ENCODE measurements around the gene CASP7. TPM values are rescaled to one million over a fixed set of nuclear protein-coding genes. Genes with fewer than 3 reads are reported as not detected.

Gene CASP7
- 10 to 100 TPM; 15.0 to 24.0 (median 18.3) TPM for polyA plus RNA-seq (ENCODE audit: low read depth in 6 of 6)

DNA sequence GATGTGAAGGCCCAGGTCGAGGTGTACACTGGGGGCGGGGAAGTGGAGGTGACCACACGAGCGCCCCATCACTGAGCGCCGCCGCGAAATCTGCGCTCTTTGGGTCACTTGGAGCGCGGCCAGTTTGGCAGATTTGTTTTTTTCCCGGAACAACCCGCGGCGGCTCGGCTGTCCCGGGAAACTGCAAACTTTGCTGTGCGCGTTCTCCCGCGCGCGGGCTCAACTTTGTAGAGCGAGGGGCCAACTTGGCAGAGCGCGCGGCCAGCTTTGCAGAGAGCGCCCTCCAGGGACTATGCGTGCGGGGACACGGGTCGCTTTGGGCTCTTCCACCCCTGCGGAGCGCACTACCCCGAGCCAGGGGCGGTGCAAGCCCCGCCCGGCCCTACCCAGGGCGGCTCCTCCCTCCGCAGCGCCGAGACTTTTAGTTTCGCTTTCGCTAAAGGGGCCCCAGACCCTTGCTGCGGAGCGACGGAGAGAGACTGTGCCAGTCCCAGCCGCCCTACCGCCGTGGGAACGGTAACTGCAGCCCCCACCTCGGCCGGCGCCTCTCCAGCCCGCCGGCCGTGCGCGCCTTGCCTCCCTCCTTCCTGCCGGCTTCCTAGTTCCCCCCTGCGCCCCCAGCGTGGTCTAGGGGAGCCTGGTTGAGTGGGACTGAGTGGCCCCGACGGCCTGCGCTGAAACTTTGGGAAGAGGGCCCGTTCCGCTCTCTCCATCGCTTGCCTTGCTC, at the start of gene CASP7:
Gene CASP7, plus strand, starts transcription at position 450 of the 727 bp plus-strand sequence. CDS start 17,582 bp downstream, outside the sequence.
- ATAC-seq (ENCODE audit: low read depth in 2 of 2) (peak; percentile 82 to 83), DNase-seq (peak; percentile 74)
- Mint-ChIP-seq H3K27me3 (no peaks in the 10 kb centered on the region), H3K4me1 (peaks cover 34 to 56% (median 49%) of the 10 kb centered on the region in 3 donors), H3K4me3 (peak within 1 kb of the TSS; percentile 79 to 98 (median 97)), H3K9me3 (peaks cover 0 to 12% (median 4%) of the 10 kb centered on the region in 7 donors), H3K27ac (peak within 1 kb of the TSS; percentile 81 to 96 (median 95)), H3K36me3 (peaks cover 7 to 11% of the 10 kb centered on the region in 2 donors)

DNA sequence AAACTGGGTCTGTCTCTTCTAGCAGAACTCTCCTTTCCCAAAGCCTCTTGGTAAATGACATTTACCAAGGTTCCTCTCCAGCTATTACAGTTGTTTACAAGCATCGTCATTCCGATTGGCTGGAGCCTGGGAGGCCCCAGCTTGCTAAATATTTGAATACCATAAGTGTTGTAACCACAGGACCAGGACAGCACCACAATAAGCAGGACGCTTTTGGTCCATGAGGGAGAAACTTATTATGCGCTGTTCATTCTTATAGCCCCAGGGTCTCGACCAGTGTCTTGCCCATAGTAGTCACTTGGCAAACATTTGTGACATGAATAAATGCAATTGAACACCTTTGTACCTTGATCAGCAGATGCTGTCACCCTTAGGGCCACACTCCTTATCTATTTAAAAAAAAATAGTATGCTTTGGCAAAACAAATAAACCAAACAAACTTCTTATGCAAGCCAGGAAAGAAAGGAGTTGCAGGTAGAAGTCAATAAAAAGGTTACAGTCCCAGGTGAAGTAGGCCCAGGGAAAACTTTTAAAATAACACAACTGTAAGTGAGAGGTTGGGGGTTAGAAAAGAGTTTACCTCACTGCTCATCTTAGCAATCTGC, 48.7 kb upstream of the CASP7 start:
- ATAC-seq (ENCODE audit: low read depth in 2 of 2) (no peak), DNase-seq (no peak)
- H3K36me3 Mint-ChIP-seq: no peaks in the 10 kb centered on the region
- H3K4me1 Mint-ChIP-seq: no peaks in the 10 kb centered on the region
- no peak overlapping the region for H3K27ac Mint-ChIP-seq
- H3K9me3 Mint-ChIP-seq: peaks cover 0 to 6% (median 3%) of the 10 kb centered on the region in 7 donors
- peaks cover 11 to 33% (median 15%) of the 10 kb centered on the region in 3 donors for H3K27me3 Mint-ChIP-seq
- H3K4me3 Mint-ChIP-seq: no peak overlapping the region

DNA sequence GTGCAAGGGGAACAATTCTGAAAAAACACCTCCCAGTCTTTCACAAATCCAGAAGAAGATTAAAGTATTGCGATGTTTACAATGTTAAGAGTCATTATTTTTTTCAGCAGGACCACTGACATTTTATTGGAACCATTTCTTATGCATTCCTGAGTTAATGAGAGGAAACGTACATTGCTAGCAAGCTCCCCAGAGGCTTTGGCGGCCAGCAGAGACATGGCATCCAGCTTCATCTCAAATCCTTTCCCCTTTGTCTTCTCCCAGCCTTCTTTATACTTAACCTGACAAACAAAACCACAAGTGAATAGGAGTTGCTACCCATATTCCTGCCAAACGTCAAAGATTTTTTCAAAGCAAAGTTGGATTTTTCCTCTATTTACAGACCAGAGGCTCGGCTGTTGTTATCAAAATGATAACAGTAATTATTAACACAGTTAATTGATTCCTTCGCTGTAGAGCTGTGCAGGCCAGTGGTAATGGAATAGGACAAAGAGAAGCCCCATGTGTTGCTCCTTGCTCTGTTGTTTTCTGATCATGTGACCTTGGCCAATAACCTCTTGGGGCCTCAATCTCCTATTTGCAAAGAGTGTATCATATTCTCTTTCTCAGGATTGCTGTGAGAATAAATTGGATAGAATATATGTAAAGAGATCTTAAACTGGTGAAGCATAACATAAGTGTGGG, 47.9 kb upstream of the CASP7 start:
- H3K27me3 Mint-ChIP-seq: peaks cover 17 to 34% (median 19%) of the 10 kb centered on the region in 3 donors
- H3K36me3 Mint-ChIP-seq: no peaks in the 10 kb centered on the region
- H3K9me3 Mint-ChIP-seq: peaks cover 0 to 6% (median 3%) of the 10 kb centered on the region in 7 donors
- H3K4me3 Mint-ChIP-seq: no peak overlapping the region
- DNase-seq: no peak
- no peaks in the 10 kb centered on the region for H3K4me1 Mint-ChIP-seq
- no peak for ATAC-seq (ENCODE audit: low read depth in 2 of 2)
- H3K27ac Mint-ChIP-seq: no peak overlapping the region

DNA sequence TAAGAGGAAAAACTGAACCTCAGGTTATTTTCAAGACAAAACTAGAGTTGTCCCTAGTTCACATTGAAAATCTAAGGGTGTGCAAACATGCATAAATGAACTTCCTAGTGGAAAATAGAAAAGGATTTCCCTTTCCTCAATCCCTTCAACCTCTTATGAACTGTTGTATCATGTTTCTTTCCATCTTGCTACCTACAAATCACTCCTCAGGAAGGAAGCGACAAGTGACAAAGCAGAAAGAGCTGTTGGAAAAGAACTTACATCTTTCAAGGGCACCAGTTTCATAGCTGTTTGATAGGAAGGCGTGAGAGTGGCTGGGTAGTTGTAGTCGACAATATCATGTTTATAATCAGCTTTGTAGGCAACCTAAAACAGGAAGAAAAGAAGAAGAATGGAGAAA, 39.7 kb upstream of the CASP7 start:
- H3K27me3 Mint-ChIP-seq: peaks cover 17 to 37% (median 33%) of the 10 kb centered on the region in 3 donors
- H3K4me3 Mint-ChIP-seq: no peak overlapping the region
- no peak for DNase-seq
- H3K36me3 Mint-ChIP-seq: no peaks in the 10 kb centered on the region
- no peak for ATAC-seq (ENCODE audit: low read depth in 2 of 2)
- peaks cover 0 to 4% (median 0%) of the 10 kb centered on the region in 7 donors for H3K9me3 Mint-ChIP-seq
- H3K4me1 Mint-ChIP-seq: no peaks in the 10 kb centered on the region
- H3K27ac Mint-ChIP-seq: no peak overlapping the region

DNA sequence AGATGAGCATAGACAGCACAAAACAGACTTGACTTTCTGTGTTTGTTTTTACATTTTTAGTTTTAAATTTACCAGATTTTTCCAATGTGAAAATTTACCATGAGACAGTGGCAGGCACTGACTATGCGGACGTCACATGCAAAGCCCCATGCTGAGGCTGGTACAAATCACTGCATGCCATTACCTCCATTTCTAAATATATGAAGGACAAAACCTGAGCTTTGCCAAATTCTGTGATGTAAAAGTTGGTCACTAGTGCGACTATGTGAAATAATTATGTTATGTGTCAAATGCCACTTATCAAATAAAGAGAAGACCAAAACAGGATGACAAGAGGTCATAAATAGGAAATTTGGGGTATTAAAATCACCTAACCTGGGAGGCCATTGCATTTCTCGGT, 38.0 kb upstream of the CASP7 start:
- peaks cover 0 to 4% (median 0%) of the 10 kb centered on the region in 7 donors for H3K9me3 Mint-ChIP-seq
- no peak overlapping the region for H3K4me3 Mint-ChIP-seq
- ATAC-seq (ENCODE audit: low read depth in 2 of 2): no peak
- peaks cover 21 to 37% (median 26%) of the 10 kb centered on the region in 3 donors for H3K27me3 Mint-ChIP-seq
- H3K4me1 Mint-ChIP-seq: no peaks in the 10 kb centered on the region
- H3K36me3 Mint-ChIP-seq: no peaks in the 10 kb centered on the region
- H3K27ac Mint-ChIP-seq: no peak overlapping the region
- no peak for DNase-seq

DNA sequence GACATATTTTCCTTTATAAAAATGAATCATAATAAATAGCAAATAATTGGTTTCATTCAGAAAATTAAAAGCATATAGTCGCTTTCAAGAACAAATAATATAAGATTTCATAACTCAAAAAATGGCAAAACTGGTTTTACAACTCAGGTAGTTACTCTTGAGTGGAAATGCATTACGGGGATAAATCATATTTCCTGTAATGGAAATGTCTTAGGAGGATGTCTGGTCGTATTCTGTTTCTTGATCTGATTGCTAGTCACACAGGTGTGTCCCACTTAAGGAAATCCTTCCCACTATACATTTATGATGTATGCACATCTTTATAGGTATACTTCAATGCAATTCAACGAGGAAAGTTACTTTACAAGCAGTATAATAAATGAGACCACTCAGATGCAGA, 36.5 kb upstream of the CASP7 start:
- no peak for DNase-seq
- Mint-ChIP-seq H3K9me3 (peaks cover 0 to 4% (median 0%) of the 10 kb centered on the region in 7 donors), H3K4me3 (no peak overlapping the region), H3K27ac (no peak overlapping the region), H3K4me1 (no peaks in the 10 kb centered on the region), H3K36me3 (no peaks in the 10 kb centered on the region), H3K27me3 (peaks cover 21 to 51% (median 35%) of the 10 kb centered on the region in 3 donors)
- ATAC-seq (ENCODE audit: low read depth in 2 of 2): no peak

DNA sequence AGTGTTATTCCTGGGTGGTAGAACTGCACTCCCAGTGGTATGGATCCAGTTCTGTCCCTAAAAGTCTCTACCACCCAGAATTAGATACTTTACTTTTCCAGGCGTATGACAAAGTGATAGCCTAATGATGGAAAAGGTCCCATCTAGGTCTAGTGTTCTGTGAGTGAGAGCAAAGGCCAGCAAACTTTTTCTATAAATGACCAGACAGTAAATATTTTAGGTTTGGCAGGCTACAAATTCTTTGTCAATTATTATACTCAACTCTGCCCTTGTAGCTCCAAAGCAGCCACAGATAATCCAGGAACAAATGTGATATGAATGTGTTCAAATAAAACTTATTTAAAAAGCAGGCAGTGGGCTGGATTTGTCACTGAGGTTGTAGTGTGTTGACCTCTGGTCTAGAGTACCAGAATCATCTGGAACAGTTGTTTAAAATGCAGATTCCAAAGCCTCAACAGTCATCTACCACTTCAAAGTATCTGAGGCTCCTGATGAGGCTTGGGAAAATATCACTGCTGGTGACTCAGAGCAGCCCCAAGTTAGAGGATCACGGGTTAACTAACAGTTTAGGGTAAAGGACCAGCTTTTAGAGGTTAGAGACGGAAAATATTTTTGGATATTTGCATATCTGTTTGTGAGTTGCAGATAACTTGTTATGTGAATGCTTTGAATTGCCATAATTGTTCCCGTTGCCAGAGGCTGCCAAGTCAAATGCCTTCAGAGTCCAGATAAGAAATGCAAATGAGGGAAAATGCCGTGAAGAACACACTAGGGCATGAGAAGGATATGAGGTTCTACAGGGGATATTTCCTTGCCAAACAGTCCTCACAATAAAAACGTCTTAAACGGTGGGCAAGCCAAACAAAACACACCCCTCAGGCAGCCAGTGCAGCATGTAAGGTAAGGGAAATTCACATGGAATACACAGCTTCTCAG, 35.3 kb upstream of the CASP7 start:
- no peaks in the 10 kb centered on the region for H3K36me3 Mint-ChIP-seq
- ATAC-seq (ENCODE audit: low read depth in 2 of 2) (no peak), DNase-seq (no peak)
- H3K4me3 Mint-ChIP-seq: no peak overlapping the region
- no peaks in the 10 kb centered on the region for H3K4me1 Mint-ChIP-seq
- H3K27me3 Mint-ChIP-seq: peaks cover 25 to 63% (median 35%) of the 10 kb centered on the region in 3 donors
- H3K9me3 Mint-ChIP-seq: peaks cover 0 to 4% (median 0%) of the 10 kb centered on the region in 7 donors
- H3K27ac Mint-ChIP-seq: no peak overlapping the region

DNA sequence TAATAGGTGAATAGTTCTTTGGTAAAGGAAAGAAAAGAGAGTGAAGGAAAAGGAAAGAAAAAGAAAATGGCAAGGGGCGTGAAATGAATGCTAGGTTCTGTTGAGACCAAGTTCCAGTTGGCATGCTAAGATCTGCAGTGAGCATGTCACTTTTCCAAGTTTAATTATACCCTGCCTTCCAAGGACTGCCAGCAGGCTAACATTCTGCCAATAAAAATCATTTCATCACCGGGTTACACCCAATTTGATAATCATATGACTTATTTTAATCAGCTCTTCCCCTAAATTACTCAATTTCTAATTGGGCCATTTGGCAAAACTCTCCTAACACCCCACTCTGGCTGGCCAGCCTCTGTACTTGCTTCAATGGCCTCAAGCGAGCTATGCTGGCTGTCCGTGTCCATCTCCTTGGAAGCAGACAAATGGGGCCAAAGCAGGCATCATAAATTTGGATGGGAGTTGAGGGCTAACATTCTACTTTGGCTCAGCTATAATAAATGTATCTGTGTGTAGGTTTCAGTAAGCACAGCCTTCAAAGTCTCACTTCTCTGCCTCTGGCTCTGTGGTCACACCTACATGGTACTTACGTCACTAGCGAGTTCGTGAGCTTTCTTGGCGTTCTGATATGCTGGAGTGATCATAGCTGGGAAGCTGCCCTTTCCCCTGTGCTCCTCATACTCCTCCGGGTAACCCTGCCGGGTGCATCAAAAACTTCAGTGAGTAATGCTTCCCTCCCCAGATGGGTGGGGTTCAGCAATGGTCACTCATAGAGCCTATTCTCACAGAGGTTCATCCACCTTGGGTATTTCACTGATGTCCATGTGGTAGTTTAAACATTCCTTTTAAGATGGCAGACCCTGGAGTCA, 33.1 kb upstream of the CASP7 start:
- DNase-seq: no peak

DNA sequence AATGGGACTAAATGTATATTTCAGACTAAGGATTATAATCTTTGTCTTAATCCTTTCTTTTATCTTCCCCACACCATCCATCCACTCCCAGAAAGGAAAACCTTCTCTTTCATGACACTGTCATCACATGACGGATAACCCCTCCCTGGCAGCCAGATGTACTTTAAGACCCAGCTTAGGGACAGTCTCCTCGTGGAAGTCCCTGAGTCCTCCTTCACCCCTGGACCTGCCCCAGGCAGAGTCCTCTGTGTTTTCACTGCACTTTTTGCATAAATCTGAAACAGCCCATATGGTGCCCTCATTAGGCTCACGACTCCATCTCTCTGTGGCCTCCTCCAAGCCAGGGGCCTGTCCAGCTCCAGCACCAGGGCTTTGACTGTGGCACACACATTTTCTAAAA, 31.9 kb upstream of the CASP7 start:
- Mint-ChIP-seq H3K9me3 (peaks cover 0 to 1% (median 0%) of the 10 kb centered on the region in 7 donors), H3K4me1 (no peaks in the 10 kb centered on the region), H3K27me3 (peaks cover 26 to 69% (median 28%) of the 10 kb centered on the region in 3 donors), H3K27ac (no peak overlapping the region), H3K36me3 (peaks cover 0 to 5% of the 10 kb centered on the region in 2 donors), H3K4me3 (no peak overlapping the region)
- ATAC-seq (ENCODE audit: low read depth in 2 of 2) (no peak), DNase-seq (no peak)

More for the DNA sequence above, 33.1 kb upstream of the CASP7 start:
- H3K4me3 Mint-ChIP-seq: no peak overlapping the region
- peaks cover 0 to 1% (median 0%) of the 10 kb centered on the region in 7 donors for H3K9me3 Mint-ChIP-seq
- H3K27me3 Mint-ChIP-seq: peaks cover 28 to 70% (median 32%) of the 10 kb centered on the region in 3 donors
- peaks cover 0 to 5% of the 10 kb centered on the region in 2 donors for H3K36me3 Mint-ChIP-seq
- no peak overlapping the region for H3K27ac Mint-ChIP-seq
- no peaks in the 10 kb centered on the region for H3K4me1 Mint-ChIP-seq
- ATAC-seq (ENCODE audit: low read depth in 2 of 2): no peak

DNA sequence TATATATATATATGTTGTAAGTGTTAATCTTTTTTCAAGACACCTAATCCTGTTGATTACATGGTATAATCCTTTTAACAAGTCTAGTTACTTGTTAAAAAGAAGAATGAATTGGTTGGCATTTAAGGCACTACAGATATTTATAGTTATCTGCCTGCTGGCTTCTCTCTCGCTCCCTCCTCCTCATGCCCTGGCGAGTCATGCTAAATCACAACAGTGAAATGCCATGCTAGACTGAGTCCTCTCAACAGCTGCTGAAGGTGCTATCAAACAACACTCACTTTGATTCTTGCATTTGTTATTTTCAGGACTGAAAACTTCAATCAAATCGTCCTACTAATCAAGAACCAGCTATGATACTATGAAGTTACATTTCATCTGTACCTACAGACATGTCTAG, 31.2 kb upstream of the CASP7 start:
- ATAC-seq (ENCODE audit: low read depth in 2 of 2): no peak
- Mint-ChIP-seq H3K9me3 (peaks cover 0 to 1% (median 0%) of the 10 kb centered on the region in 7 donors), H3K36me3 (peaks cover 0 to 5% of the 10 kb centered on the region in 2 donors), H3K27me3 (peaks cover 24 to 68% (median 25%) of the 10 kb centered on the region in 3 donors), H3K4me3 (no peak overlapping the region), H3K4me1 (no peaks in the 10 kb centered on the region), H3K27ac (peak overlapping the region in 1 of 6 donors; percentile 12)
- DNase-seq: no peak

DNA sequence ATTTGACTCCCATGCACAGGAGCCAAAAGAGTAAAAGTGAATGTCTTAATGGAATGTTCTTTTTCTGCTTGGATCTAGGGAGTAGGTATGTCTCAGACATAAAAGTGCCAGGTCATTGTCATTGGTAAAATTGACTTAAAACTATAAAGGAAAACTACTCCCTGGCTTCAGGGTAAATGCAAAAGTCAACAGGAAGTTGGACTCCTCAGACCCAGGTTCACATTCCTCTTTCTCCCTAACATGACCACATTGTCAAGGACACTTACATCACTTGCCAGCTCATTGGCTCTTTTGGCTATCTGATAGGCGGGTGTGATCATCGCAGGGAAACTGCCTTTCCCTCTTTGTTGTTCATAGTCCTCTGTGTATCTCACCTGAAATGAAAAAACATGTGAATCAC, 29.5 kb upstream of the CASP7 start:
- H3K27me3 Mint-ChIP-seq: peaks cover 24 to 74% (median 41%) of the 10 kb centered on the region in 3 donors
- H3K4me1 Mint-ChIP-seq: no peaks in the 10 kb centered on the region
- ATAC-seq (ENCODE audit: low read depth in 2 of 2): no peak
- DNase-seq: no peak
- no peak overlapping the region for H3K4me3 Mint-ChIP-seq
- H3K27ac Mint-ChIP-seq: no peak overlapping the region
- peaks cover 0 to 5% of the 10 kb centered on the region in 2 donors for H3K36me3 Mint-ChIP-seq
- H3K9me3 Mint-ChIP-seq: peaks cover 0 to 1% (median 0%) of the 10 kb centered on the region in 7 donors

DNA sequence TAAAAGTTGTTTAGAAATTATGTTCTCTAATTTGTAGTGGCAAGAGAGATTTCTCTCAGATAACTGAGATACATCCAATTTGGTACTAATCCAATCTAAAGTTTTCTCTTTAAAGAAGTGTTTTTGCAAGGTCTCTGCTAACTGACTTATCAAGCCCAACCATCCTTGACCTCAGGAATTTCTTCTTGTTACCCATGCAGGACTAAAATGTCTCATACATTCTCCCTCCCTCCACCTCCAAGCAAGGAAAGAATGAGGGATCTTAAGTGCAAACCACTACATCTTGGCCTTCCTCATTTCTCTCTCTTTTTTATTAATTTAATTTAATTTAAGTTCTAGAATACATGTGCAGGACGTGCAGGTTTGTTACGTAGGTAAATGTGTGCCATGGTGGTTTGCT, 28.7 kb upstream of the CASP7 start:
- no peaks in the 10 kb centered on the region for H3K4me1 Mint-ChIP-seq
- ATAC-seq (ENCODE audit: low read depth in 2 of 2) (no peak), DNase-seq (no peak)
- H3K9me3 Mint-ChIP-seq: peaks cover 0 to 1% (median 0%) of the 10 kb centered on the region in 7 donors
- H3K27ac Mint-ChIP-seq: no peak overlapping the region
- H3K27me3 Mint-ChIP-seq: peaks cover 15 to 68% (median 44%) of the 10 kb centered on the region in 3 donors
- peaks cover 0 to 5% of the 10 kb centered on the region in 2 donors for H3K36me3 Mint-ChIP-seq
- H3K4me3 Mint-ChIP-seq: no peak overlapping the region
